Activated CD4-positive, CD25-positive, alpha-beta regulatory T cell treated with anti-CD3 and anti-CD28 coated beads, Interleukin-2, amount 50 U/mL, for 24 hours (primary cell): ENCODE measurements around the gene MOB3B.

ENCODE experiments used
- ATAC-seq, 2 donors: fragments of 150-1000 bp; cut with Tn5 transposase; one replicate each; pipeline ENCODE4 v1.10.0; 2021; ENCODE audit warnings: mild to moderate bottlenecking in 1 of 2, moderate library complexity in 1 of 2

Gene MOB3B

GRCh38 chr9:27414220-27414761 is 115.3 kb downstream of the MOB3B start:
- no peak for ATAC-seq

- no peak for ATAC-seq
Observed at GRCh38 chr9:27413511-27414219, 115.9 kb downstream of the MOB3B start.

GRCh38 chr9:27412963-27413362 is 116.7 kb downstream of the MOB3B start:
- no peak for ATAC-seq

GRCh38 chr9:27412081-27412480 is 117.5 kb downstream of the MOB3B start:
- ATAC-seq, result no peak

DNA sequence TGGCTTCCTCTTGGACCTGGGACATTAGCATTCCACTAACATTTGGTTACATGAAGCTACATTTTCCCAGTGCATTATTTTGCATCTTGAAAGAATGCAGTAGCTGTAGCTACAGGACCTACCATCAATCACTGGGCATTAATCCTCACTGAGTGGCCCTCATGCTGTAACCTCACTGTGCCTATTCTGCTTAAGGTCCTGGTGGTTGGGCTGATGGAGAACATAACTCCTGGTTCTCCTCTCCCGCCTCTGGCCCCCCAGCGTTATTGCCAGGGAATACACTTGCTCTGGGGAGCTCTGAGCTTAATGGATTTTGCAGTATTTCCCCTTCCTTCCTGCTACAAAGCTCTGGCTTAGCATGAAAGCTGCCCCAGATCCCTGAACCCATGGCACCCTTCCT is 121.1 kb downstream of the MOB3B start:
- ATAC-seq, result no peak

- ATAC-seq, result no peak
Observed at GRCh38 chr9:27408001-27408400, 121.6 kb downstream of the MOB3B start.

GRCh38 chr9:27407491-27407890 is 122.1 kb downstream of the MOB3B start:
- no peak for ATAC-seq

- no peak for ATAC-seq
Observed at GRCh38 chr9:27404661-27405060, 125.0 kb downstream of the MOB3B start.

- ATAC-seq, result no peak
Observed at GRCh38 chr9:27402626-27403025, 127.0 kb downstream of the MOB3B start.

GRCh38 chr9:27400334-27400880 is 129.2 kb downstream of the MOB3B start:
- ATAC-seq, result no peak

- ATAC-seq, result no peak
Observed at GRCh38 chr9:27398982-27399653, 130.5 kb downstream of the MOB3B start.

DNA sequence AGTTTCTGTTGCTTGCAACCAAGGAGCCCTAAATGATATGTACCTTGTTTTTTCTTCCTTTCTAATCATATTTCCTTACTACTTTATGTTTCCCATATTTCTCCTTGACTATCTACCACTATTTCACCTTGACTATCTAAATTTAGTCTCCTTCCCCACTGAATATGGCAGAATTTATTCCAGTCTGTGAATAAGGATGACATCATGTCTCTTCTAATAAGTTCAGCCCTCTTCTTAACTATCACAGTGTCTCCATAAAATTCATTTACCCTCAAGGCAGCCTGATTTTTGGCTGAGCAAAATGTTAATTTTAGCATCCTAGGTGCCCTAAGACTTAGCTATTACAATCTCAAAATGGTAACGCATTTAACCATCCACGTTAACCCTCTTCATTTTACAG is 133.1 kb downstream of the MOB3B start:
- ATAC-seq, result no peak

DNA sequence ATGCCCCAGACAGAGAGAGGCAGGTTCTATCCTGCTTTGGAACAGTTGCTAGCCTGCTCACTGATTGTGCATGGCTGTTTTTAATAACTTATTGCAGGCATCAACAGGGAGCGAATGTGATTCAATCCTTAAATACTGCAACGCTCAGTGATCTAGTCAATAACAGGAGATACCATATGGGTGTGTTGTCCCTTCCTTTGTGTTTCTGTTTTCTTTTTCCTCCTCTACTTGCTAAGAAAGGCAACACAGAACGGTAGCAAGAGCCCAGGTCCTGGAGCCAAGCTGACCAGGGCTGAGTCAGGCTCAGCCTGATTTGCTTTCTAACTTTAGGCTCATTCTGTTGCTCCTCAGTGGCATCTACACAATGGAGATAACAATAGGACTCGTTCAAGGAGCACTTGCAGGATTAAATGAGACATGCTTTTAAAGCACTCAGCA is 134.1 kb downstream of the MOB3B start:
- ATAC-seq, result no peak

GRCh38 chr9:27394826-27395201 is 134.8 kb downstream of the MOB3B start:
- ATAC-seq, result no peak

DNA sequence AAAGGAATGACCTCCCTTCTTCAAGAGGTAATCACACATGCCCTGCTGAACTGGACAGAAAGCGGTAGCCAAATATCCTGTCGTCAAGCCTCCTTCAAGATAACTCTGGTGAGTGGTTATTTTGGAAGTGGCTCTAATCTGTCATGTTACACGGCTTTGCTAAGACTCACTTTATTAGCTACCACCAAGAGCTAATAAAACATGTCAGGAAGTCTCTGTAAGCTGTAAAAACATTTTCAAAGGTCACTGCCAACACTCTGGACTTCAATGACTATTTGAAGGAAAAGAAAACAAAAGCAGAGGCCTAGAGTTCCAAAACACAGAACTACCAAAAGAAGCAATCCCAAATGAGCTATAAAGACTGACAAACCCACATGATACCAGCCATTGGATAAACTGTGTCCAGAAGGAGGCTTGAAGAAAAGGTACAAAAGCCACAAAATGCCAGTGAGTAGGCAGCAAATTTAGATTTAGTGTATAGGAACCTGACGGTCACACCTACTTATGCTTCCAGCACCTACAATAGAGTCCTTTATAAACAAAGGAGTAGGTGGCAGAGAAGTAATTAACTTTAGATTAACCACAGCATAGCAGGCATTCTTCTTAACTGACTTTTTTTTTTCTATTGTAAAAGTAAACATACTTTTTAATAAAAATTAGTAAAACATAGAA is 135.3 kb downstream of the MOB3B start:
- ATAC-seq, result no peak

DNA sequence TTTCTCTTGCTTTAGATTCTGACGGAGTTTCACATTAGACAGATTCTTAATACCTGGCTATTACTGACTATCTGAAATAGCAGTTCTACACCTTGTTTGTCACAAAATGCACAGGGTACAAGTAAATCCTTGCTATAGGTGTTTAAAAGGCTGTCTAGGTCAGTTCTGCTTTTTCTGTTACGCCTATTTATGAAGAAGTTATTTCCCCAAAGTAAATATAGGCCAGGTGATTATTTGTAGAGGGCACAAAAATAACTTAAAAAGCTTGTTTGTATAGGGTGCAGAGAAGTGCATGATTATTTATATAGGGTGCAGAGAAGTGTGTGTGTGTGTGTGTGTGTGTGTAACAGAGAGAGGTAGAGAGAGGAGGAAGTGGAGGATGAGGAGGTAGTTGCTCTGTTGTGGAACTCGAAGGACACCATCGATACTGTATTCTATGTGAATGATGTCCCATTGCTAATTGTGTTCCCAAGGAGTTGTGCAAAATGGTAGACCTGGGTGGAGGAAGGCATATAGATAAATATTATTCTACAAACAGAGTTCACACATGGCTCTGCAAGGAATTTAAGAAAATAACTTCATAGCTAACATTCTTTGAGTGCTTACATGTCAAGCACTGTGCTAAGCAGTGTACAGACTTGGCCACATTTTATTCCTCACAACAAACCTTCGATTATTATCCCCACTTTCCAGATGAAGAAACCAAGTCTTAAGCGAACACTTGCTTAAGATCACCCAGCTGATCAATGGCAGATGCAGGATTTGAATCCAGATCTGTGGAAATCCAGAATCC is 136.4 kb downstream of the MOB3B start:
- no peak for ATAC-seq

GRCh38 chr9:27392451-27392850 is 137.2 kb downstream of the MOB3B start:
- ATAC-seq, result no peak

DNA sequence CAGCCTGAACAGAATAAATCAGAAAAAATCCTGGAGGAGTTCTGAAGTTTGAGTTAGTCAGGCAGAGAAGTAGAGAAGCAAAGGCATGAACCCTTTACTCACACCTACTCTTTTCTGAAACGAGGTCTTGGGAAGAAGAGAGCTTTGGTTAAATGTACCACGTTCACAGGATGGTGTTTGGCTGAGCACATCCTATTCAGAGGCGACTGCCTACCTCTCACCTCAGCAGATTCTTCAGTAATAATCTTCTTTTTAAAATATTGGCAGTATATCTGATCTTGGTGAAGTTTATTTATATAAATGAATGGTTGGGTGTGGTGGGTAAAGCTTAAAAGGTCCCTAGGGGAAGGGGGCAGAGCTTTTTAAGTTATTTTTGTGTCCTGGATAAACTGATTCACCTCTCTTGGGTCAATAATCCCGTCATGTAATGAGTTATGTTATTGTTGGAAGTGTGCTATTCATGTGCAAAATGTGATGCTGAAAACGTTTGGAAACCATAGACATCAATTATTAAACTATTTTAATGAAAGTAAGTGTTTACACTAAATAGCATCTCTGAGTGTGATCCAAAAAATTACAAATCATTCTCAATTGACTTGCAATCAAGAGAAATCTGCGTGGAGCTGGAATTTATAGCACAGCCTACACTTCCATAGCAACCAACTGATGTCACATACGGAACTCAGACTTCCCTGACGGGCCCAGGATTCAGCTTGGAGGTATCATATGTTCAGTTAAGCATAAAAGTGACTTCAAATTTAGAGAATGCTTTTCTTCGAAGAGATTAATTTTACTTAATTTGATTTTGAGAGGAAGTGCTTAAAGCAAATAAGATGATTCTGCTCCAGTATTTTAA is 138.3 kb downstream of the MOB3B start:
- no peak for ATAC-seq

DNA sequence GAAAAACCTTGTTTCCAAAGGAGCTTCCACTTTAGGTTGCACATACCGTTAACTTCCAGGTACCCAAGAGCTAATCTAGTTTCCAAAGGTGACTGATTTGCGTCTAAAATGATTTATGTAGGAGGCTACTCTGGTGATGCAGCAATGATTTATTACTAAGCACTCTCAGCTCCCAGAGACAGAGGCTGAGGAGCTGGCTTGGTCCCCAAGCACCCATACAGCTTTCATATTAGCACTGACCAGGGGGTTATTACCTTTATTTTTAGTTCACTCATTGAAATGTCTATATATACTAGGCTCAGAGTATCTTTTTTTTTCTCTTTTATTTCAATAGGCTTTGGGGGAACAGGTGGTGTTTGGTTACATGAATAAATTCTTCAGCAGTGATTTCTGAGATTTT is 141.5 kb downstream of the MOB3B start:
- no peak for ATAC-seq

DNA sequence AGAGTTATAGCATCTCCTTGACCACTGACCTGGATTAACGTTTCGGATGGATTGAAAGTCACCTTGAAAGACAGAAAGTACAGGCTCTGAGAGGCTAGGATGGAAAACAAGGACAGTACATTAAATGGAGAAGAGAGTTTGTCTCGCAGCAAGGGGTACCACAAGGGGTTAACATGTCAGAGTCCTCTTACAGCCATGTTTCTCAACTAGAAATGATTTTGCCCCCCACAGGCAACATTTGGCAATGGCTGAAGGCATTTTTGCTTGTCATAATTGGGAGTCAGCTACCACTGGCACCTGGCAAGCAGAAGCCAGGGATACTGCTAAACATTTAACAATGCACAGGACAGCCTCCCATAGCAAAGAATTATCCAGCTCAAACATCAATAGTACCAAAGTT is 141.9 kb downstream of the MOB3B start:
- ATAC-seq, result no peak

- no peak for ATAC-seq
Observed at GRCh38 chr9:27386571-27387091, 143.0 kb downstream of the MOB3B start.
